Measurements from ENCODE around the gene SLC25A5. TPM values are rescaled to one million over a fixed set of nuclear protein-coding genes. Genes with fewer than 3 reads are reported as not detected.
"Not testable (repeated sequence)": the region's sequence is repeated elsewhere in the genome, so short reads cannot be mapped to it uniquely, and the experiment has no call there.

SLC25A5 gene
- total RNA-seq, 2 donors from 2014 or later = 151 to 205 TPM

GRCh38 chrX:119500061-119500800, 32.0 kb downstream of the SLC25A5 start:
- ATAC-seq (no peak), DNase-seq (no peak)
- intact Hi-C loops (cut with DNase I) = no loop called here

DNA sequence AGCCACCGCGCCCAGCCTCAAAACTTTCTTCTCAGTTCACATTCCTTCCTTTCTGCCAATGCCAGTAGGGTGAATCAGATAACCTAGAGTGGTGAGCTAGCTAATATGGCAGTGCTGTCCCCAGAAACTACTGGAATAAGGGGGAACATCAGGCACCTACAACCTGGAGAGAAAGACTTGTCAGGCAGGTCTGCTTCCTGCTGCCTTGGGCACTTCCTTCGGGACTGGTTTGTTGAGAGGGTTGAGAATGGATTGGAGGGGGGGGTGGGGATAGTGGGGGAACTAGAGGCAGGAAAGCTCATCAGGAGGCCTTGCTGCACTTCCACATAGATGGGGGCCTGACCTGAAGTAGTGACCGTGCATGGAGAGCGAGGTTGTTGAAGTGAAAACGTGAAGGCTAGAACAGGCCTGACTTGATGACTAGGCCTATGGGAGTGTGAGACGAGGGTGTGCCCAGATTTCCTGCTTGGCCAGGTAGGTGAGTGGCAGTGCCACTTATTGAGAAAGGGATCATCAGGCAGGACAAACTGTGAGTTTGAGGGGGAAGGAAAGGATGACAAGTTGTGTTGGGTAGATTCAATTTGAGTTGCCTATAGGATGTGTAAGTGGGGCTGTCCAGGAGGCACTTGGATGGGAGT, 33.4 kb downstream of the SLC25A5 start:
- DNase-seq (no peak), ATAC-seq (no peak)
- intact Hi-C loops (cut with DNase I) = no loop called here

DNA sequence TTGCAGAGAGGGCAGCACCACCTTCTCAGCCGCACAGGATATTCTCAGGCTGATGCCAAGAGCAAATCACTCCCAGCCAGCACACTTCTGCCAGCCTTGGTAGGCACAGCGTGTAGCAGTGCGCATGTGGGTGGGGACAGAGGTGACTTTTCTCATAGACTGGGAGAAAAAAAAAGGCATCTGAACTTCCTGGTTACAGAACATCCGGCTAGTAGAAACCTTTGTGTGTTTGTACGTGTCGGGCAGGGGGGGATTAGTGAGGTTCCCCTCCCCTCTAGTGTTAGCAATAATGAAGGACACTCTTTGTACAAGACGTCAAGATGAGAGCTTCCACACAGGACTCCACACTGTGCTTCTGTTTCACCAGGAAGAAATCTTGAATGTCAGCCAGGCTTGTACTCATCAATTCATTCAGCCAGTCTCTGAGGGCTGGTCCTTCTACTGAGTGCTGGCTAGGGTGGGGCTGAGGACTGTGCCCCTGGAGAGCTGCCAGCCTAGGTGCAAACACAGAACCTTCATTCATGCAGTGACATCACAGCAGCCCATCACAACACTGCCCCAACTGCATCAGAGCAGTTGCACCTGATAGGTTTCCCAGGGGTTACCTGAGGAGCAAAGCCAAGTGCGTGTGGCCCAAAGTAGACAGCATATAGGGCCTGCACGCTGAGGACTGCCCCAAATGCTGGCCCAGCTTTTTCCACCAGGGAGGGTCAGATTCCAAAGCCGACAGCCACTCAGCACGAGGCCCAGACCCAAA, 34.7 kb downstream of the SLC25A5 start:
- intact Hi-C loops (cut with DNase I) = no loop called here
- no peak for DNase-seq
- ATAC-seq = peak in 1 of 2 donors; percentile 41

- peak; percentile 41 to 78 for ATAC-seq
- intact Hi-C loops (cut with DNase I) = no loop called here
- DNase-seq = no peak
Measured at GRCh38 chrX:119503484-119503861, 35.2 kb downstream of the SLC25A5 start.

GRCh38 chrX:119505145-119505544, 36.9 kb downstream of the SLC25A5 start:
- intact Hi-C loops (cut with DNase I); DNase-seq; ATAC-seq: not testable (repeated sequence)

- intact Hi-C loops (cut with DNase I) = no loop called here
- DNase-seq = no peak
- no peak for ATAC-seq
Measured at GRCh38 chrX:119505945-119506344, 37.7 kb downstream of the SLC25A5 start.

DNA sequence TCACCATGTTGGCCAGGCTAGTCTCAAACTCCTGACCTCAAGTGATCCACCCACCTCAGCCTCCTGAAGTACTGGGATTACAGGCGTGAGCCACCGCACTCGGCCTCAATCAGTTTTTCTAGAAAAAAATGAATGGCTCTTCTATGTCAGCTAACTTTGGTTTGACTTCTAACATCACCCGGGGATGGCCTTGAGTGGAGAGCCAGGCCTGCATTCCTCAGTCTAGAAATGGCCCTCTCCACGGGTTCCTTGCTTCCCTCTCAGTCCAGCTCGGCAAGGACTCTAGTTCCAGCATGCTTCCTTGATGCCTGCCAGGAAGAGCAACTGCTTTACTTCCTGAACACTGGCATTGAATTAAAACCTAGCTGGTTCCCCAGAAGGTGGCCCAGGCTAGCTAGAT, 39.0 kb downstream of the SLC25A5 start:
- intact Hi-C loops (cut with DNase I) = no loop called here
- no peak for DNase-seq
- no peak for ATAC-seq

DNA sequence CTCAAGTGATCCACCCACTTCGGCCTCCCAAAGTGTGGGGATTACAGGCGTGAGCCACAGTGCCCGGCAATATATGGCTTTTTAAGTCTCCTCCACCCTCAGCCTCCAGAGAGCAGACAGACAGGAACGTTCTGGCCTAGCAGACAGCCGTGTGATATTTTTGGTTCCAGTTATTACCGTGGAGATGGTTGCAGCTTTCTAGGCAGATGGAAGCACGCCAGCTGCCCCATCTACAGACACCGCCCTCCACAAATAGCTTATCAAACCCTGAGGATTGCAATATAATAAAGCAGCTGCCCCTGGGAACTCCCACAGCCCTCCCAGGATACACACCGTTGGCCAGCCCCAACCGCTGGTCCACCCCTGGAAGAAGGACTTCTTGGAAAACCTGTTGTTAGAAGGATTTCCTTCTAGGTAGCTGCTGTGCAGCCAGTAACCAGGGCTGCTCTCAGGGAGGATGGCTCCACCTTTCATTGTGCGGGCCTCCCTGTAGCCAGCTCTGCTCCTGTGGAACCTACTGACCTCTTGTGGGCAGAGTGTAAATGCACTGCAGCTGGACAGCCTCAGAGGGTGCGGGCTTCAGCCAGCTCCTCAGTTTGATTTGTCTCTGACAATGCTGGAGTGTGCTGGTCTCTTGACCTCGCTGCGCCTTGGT, 44.0 kb downstream of the SLC25A5 start:
- peak; percentile 93 to 98 for ATAC-seq
- DNase-seq = peak; percentile 39
- intact Hi-C loops (cut with DNase I) = loop anchor here (5.0 to 10.0 kb wide), 3 partner anchors 93 to 223 kb away; partner anchors contain the start of gene NKRF (in 1 of the 2)

GRCh38 chrX:119516157-119516702, 48.0 kb downstream of the SLC25A5 start:
- no peak for DNase-seq
- intact Hi-C loops (cut with DNase I) = loop anchor here (10.0 kb wide), 2 partner anchors 89 to 219 kb away; partner anchors contain the start of gene NKRF (in 1 of the 2)
- peak; percentile 53 to 83 for ATAC-seq

DNA sequence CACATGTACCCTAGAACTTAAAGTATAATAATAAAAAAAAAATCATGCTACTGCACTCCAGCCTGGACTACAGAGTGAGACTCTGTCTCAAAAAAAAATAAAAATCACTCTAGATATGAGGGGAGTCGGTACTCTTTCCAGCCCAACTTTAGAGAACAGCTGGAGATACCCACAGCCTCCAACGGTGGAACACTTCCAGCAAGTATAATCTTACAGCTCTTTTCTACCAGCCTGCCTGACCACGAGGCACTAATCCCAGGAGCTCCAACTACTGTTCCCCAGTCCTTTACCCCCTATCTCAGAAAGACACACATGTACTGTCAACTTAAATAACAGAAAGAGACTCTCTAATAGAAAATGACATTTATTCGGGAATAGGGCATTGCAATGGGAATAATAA, 50.1 kb downstream of the SLC25A5 start:
- no peak for ATAC-seq
- no peak for DNase-seq
- intact Hi-C loops (cut with DNase I) = loop anchor here (10.0 kb wide), 2 partner anchors 86 to 216 kb away; partner anchors contain the start of gene NKRF (in 1 of the 2)

Other genes with a start within 250 kb of the SLC25A5 start
- gene PGRMC1, start 232.2 kb upstream of the SLC25A5 start, total RNA-seq = 10 to 100 TPM; 39.7 to 50.2 TPM
- gene SLC25A43, start 69.1 kb upstream of the SLC25A5 start, total RNA-seq = 1 to 10 TPM; 4.4 to 8.0 TPM
- 10 to 100 TPM; 13.1 to 17.8 TPM for gene STEEP1, start 97.0 kb downstream of the SLC25A5 start, total RNA-seq
- 10 to 100 TPM; 49.1 to 52.6 TPM for gene UBE2A, start 106.1 kb downstream of the SLC25A5 start, total RNA-seq
- gene NKRF, start 138.0 kb downstream of the SLC25A5 start, total RNA-seq = 1 to 10 TPM; 4.0 to 6.1 TPM
- 10 to 100 TPM; 10.6 to 19.6 TPM for gene SEPTIN6, start 224.7 kb downstream of the SLC25A5 start, total RNA-seq

All from left cardiac atrium (tissue), 4 donors.